ENCODE results near the gene CEP95.

CEP95 gene

DNA sequence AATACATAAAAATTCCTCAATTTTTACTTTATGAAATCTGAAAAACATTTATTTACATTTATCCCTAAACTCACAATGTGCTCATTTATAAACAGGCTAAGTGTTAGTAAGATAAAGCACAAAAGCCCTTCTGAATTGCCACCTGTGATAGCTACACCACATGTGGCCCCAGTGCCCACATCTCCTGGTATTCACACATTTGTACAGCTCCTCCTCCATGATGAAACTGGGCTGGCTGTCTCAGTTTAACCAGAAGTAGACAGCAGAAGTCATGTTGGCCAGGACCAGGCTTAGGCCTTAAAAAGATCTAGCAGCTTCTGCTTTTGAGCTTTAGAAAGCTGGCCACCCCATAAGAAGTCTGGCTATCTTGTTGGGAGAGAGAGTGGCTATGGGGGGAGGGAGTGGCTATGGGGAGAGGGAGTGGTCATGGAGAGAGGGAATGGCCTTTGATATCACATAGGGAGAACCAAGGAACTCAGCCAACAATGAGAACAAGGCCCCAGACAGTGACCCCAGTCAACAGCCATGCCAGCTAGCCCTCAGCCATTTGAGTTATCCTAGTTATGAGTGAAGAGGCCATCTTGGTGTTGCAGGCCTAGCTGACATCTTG lies 47.4 kb downstream of the CEP95 start:
- no peak for TF ChIP-seq GATA2 (IDR thresholded peaks at IDR 0.05; ENCODE audit: low read depth, low read length)
- TF ChIP-seq GATA3 (IDR thresholded peaks at IDR 0.05; ENCODE audit: low read depth, low read length) = no peak

DNA sequence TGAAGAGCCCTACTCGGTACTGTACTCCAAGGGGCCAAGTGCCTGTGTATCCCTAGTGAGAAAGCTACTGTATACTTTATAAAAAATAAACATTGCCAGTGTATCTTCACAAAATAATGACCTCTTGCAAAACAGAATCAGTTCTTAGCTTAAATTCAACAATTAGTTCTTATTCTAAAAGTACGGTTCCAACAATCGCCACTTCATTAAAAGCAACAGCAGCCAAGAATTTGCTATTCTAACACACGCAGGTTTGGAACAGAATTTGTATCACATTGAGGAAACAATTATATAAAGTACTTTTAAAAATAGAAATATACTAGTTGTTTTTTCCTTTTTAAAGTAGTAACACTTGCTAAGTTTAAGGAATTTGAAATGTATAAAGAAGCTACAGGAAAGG lies 48.5 kb downstream of the CEP95 start:
- TF ChIP-seq GATA3 (IDR thresholded peaks at IDR 0.05; ENCODE audit: low read depth, low read length) = no peak
- no peak for TF ChIP-seq GATA2 (IDR thresholded peaks at IDR 0.05; ENCODE audit: low read depth, low read length)

DNA sequence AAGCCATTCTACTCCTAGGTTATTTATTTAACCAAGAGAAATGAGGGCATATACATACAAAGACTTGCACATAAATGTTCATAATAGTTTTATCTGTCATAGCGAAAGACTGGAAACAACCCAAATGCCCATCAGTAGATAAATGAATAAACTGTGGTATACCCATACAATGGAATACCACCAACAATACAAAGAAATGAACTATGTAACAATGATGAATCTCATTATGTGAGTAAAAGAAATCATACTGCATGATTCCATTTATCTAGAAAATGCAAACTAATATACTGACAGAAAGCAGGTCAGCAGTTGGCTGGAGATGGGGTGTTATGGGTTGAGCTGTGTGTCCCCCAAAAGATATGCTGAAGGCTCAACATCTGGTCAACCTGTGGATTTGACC lies 57.3 kb downstream of the CEP95 start:
- no peak for TF ChIP-seq GATA2 (IDR thresholded peaks at IDR 0.05; ENCODE audit: low read depth, low read length)
- TF ChIP-seq GATA3 (IDR thresholded peaks at IDR 0.05; ENCODE audit: low read depth, low read length) = no peak

DNA sequence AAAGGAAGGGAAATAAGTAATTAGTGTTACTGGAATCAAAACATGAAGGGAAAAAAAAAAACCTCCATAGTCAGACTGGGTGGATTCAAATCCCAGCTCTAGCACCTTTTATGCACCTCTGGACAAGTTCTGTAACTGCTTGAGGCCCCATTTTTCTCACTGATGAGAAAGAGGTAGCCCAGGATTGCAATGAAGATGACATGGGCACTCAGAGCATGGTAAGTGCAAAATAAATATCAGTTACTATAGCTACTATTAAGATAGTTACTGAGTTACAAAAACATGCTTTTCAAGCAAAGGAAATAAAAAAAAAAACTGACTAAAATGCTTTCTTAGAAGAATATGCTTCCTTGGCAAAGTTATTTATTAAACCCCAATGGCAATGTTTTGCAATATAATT lies 58.8 kb downstream of the CEP95 start:
- no peak for TF ChIP-seq GATA2 (IDR thresholded peaks at IDR 0.05; ENCODE audit: low read depth, low read length)
- TF ChIP-seq GATA3 (IDR thresholded peaks at IDR 0.05; ENCODE audit: low read depth, low read length) = no peak

DNA sequence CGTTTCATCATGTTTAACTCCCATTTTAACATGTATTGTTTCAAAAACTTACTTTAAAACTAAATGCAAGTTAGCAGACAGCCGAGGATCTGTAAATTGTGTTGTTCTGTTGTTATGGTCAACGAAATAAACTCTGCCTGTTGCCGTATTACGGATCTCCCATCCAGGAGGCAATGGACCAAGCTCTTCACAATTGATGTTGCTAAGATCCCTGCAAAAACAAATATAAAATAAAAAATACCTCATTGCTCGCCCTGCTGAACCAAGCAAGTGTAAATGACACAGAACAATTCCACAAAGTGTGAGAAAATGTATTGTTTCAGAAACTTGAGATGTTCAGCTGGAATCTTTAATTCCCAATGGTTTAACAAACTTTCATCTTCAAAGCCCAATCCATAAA lies 65.0 kb downstream of the CEP95 start:
- TF ChIP-seq GATA2 (IDR thresholded peaks at IDR 0.05; ENCODE audit: low read depth, low read length) (no peak), GATA3 (IDR thresholded peaks at IDR 0.05; ENCODE audit: low read depth, low read length) (no peak)

DNA sequence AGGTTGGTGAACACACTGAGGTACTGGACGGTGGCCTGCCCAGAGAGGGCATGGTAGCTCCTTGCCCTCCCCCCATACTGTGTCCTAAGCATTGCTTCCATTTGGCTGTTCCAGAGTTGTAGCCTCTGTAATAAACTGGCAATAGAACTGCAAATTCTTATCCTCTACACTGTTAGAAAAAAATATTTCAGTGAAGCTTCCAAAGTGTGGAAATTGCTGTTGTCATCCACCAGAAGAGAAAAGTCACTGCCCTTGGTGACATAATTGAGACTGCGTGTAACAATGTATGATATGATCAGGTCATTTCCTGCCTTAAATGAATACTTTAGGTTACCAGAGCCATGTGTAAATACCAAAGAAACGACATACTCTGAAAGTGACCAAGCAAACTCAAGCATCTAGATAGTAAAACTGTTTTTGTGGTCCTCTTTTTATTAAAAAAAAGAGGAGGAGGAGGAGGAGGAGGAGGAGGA lies 65.9 kb downstream of the CEP95 start:
- no peak for TF ChIP-seq GATA2 (IDR thresholded peaks at IDR 0.05; ENCODE audit: low read depth, low read length)
- no peak for TF ChIP-seq GATA3 (IDR thresholded peaks at IDR 0.05; ENCODE audit: low read depth, low read length)

DNA sequence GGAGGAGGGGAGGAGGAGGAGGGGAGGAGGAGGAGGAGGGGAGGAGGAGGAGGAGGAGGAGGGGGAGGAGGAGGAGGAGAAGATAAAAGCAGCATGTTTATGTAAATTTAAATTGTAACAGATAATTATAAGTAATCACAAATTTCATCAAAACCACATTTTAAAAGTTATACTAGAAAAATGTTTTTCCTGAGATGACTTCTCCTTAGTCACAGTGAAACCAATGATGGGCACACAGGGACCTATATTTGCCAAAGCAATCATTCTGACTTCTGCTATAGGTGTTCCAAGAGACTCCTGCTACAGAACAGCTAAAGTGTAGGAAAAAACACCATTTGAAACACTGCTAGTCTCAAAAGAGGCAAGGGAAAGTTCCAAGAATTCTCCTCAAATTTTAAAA lies 66.4 kb downstream of the CEP95 start:
- TF ChIP-seq GATA2 (IDR thresholded peaks at IDR 0.05; ENCODE audit: low read depth, low read length) (no peak), GATA3 (IDR thresholded peaks at IDR 0.05; ENCODE audit: low read depth, low read length) (no peak)

DNA sequence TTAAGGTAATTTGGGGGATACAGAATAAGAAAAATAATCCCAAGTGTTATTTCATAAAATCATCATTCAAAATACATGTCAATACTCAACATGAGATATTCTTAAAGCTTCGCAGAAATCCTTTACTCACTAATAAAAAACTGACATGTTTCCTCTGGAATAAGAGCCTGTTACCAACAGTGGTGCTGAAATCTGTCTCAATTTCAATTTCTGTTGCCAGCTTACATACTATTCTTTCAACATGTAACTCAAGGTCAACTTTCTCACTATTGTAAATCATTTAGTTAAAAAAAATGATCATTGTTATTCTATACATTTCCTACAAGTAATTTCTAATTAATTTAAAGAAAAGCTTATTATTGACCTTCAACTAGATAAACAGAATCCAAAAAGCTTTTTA lies 67.9 kb downstream of the CEP95 start:
- TF ChIP-seq GATA3 (IDR thresholded peaks at IDR 0.05; ENCODE audit: low read depth, low read length) (no peak), GATA2 (IDR thresholded peaks at IDR 0.05; ENCODE audit: low read depth, low read length) (no peak)

DNA sequence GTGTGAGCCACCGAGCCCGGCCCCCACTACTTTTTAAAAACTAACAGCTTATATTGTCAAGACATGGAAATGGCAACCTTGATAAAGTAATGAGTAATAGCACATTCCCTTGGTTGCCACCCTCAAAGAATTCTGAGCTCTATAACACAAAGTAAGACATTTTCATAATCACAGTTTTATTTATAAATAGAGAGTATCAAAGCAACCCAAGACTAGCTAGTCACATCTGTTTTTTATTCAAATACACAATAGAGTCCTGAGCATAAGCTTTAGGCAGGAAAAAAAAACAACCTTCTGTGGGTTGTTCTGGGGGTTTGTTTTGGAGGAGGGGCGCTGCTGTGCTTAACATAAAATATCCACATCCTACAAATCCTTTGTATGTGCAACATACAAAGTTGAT lies 68.7 kb downstream of the CEP95 start:
- TF ChIP-seq GATA3 (IDR thresholded peaks at IDR 0.05; ENCODE audit: low read depth, low read length) (no peak), GATA2 (IDR thresholded peaks at IDR 0.05; ENCODE audit: low read depth, low read length) (no peak)

DNA sequence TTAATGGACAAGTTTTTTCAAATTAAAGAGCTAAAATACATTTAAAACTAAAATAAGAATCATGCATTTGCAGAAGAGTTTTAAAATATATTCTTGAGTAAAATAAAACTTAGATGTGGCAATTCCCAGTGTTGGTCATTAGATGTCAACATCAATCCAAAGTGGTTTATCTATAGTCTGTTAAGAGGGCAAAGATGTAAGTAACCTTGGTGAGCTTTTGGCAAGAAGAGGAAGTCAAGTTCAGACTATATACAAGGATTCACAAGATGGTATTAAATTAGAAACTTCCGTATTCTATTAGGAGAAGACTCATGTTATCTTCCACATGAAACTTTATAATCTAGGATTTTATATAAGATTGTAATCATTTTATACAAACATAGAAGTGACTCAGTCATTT lies 73.1 kb downstream of the CEP95 start:
- no peak for TF ChIP-seq GATA2 (IDR thresholded peaks at IDR 0.05; ENCODE audit: low read depth, low read length)
- TF ChIP-seq GATA3 (IDR thresholded peaks at IDR 0.05; ENCODE audit: low read depth, low read length) = no peak

DNA sequence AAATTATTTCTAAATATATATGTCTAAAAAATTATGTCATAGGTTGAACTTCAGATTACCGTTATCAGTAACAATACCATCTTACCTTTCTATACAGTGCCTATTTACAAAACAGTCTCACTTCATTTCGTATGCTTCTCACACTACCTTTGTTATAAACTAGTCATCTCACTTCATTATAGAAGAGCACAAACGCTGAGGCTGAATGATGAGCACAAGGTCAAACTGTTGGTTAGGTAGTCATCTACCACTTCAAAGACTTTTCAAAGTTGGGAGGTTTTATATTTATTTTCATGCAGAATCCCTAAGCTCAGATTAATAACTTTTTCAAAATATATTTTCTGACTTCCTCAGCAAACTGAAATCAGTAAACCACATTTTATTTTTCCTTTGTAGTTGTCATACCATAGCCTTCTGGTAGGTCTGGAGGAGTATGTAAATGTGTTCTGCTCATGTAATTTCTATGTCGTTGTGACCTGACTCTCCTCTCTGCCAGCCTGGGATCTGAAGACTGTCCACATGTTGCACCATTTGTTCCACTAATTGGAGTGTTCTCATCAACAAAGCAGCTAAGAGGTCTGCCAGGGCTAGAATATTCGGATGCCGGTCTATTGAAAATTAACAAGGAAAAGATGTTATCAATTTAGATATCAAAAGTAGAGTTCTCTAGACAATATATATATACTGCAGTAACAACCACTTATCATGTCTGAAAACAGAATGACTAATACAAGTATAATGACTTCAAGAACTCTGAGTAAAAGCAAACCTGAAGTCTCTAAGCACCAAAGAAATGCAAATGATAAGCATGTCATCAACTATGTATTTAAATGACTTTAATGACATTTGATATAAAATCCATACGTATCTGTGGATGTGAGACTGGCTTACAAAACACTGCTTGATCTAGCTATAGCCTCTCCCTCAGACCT lies 73.9 kb downstream of the CEP95 start:
- TF ChIP-seq GATA2 (IDR thresholded peaks at IDR 0.05; ENCODE audit: low read depth, low read length) (no peak), GATA3 (IDR thresholded peaks at IDR 0.05; ENCODE audit: low read depth, low read length) (no peak)

DNA sequence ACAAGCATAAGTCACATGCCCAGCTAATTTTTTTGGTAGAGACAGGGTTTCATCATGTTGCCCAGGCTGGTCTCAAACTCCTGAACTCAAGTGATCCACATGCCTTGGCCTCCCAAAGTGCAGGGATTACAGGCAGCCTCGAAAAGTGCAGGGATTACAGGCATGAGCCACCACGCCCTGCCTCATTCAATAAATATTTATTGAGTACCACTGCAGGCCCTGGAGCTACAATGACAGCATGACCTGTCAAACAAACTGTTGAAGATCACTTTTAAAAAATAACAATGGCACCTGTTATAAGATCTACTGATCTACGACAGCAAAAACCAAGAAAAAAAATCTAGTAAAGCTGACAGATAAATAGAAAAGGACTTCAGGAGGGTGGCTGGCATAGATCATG lies 76.3 kb downstream of the CEP95 start:
- TF ChIP-seq GATA2 (IDR thresholded peaks at IDR 0.05; ENCODE audit: low read depth, low read length) (no peak), GATA3 (IDR thresholded peaks at IDR 0.05; ENCODE audit: low read depth, low read length) (no peak)

DNA sequence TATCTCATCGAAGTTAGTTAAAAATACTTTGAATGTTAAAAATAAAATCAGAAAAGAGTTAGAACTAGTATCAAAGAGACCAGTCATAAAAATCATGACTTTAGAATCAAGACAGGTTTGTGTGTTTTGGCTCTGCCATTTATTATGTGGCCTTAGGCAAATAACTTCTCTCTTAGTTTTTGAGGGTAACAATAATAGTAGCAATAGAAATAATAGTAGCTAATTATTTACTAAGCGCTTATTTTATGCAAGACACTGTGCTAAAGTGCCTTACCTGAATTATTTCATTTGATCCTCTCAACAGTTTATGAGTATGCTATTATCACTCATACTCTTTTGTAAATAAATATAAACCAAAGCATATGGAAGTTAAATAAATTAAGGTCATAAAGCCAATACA lies 78.4 kb downstream of the CEP95 start:
- TF ChIP-seq GATA2 (IDR thresholded peaks at IDR 0.05; ENCODE audit: low read depth, low read length) (no peak), GATA3 (IDR thresholded peaks at IDR 0.05; ENCODE audit: low read depth, low read length) (no peak)
